NT2/D1 (cell line): Measurements from ENCODE around the gene LRMDA.

Source experiments
- SUZ12 ChIP-seq: IDR thresholded peaks from 2 replicates; pipeline ENCODE4 v1.6.1; 2011; ENCODE audit not compliant: insufficient read length, insufficient read depth; ENCODE audit errors: extremely low read depth
- ZNF274 ChIP-seq: IDR thresholded peaks from 2 replicates; pipeline ENCODE4 v1.6.1; 2011; ENCODE audit warnings: mild to moderate bottlenecking, low read depth, low read length

DNA sequence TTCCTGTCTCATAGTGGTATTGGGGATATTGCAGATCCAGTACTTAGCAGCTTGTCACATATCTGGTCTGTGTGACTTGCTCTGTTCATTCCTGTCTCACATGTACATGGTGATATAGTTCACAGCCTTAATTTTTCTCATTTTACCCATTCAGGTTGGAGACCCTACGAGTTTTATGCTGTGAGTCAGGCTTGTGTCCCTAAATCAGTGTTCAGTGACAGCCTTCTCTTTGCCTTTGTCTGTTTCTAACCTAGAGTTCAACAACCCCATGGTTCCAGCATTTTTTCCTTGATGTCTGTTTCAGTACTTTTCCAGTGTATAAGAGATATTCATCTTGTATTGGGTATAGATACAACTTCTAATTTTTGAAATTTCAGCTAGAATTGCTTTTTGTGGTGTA, 1016.2 kb downstream of the LRMDA start:
- TF ChIP-seq SUZ12 (no peak), ZNF274 (no peak)
